GM19043 (cell line): ENCODE measurements around the gene TAB3.
"Not testable (repeated sequence)": the region's sequence is repeated elsewhere in the genome, so short reads cannot be mapped to it uniquely, and the experiment has no call there.

Experiments used
- ATAC-seq: cut with Tn5 transposase; IDR thresholded peaks from one replicate; pipeline ENCODE4 v1.9.1; 2021; ENCODE audit warnings: low read depth; ENCODE audit not compliant: unreplicated experiment

The TAB3 gene

DNA sequence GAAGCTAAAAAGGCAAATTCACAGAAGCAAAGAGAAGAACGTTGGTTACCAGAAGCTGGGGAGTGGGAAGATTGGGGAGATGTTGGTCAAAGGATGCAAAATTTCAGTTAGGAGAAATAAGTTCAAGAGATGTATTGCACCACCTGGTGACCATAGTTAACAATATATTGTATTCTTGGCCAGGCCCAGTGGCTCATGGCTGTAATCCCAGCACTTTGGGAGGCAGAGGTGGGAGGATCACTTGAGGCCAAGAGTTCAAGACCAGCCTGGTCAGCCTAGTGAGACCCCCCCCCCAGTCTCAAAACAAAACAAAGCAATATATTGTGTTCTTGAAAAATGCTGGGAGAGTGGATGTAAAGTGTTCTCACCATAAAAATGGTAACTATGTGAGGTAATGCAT lies 67.9 kb downstream of the TAB3 start:
- ATAC-seq, result no peak

DNA sequence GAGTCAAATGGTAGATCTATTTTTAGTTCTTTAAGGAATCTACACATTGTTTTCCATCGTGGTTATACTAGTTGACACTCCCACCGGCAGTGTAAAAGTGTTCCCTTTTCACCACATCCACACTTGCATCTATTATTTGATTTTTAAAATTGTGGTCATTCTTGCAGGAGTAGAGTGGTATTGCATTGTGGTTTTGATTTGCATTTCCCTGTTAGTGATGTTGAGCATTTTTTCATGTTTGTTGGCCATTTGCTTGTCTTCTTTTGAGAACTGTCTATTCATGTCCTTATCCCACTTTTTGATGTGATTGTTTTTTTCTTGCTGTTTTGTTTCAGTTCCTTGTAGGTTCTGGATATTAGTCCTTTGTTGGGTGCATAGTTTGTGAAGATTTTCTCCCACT lies 70.0 kb downstream of the TAB3 start:
- no peak for ATAC-seq

DNA sequence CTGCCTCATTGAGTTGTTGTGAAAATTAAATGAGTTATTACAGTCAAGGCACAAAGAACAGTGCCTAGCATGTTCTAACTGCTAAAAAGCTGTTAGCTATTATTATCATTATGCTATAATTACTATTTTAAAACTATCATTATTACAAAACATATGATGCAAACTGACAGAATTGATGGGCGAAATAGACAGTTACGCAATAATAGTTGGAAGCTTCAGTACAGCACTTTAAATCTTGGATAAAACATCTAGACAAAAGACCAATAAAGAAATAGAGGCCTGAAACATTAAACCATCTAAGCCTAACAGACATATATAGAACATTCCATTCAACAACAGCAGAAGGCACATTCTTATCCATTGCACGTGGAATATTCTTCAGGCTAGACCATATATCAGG lies 73.0 kb downstream of the TAB3 start:
- ATAC-seq, result no peak

DNA sequence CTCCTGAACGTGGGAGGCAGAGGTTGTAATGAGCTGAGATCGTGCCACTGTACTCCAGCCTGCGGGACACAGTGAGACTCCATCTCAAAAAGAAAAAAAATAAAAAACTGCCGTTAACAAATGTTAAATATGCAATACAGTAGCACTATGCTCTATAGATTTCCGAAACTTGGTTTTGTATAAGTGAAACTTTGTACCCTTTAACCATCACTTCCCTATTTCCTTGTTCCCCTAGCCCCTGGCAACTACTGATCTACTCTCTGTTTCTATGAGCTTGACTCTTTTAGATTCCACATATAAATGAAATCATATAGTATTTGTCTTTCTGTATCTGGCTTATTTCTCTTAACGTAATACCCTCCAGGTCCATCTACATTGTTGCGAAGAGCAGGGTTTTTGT lies 74.1 kb downstream of the TAB3 start:
- no peak for ATAC-seq

DNA sequence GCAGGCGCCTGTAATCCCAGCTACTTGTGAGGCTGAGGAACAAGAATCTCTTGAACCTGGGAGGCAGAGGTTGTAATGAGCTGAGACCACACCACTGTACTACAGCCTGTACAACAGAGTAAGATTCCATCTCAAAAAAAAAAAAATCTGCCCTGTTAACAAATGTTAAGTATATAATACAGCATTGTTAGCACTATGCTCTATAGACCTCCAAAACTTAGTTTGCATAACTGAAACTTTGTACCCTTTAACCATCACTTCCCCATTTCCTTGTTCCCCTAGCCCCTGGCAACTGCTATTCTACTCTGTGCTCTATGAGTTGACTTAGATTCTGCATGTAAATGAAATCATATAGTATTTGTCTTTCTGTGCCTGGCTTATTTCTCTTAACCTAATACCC lies 76.7 kb downstream of the TAB3 start:
- ATAC-seq, result peak; percentile 99

DNA sequence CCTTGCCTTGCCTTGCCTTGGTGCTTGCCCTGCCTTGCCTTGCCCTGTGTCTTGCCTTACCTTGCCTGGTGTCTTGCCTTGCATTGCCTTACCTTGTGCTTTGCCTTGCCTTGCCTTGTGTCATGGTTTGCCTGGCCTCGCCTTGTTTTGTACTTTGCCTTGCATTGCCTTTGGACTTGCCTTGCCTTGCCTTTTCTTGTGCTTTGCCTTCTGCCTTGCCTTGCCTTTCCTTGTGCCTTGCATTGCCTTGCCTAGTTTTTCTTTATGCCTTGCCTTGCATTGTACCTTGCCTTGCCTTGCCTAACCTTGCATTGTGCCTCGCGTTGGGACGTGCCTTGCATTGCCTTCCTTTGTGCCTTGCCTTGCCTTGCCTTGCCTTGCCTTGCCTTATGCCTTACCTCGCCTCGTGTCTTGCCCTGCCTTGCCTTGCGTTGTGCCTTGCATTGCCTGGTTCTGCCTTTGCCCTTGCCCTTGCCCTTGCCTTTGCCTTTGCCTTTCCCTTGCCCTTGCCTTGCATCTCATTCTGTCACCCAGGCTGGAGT lies 82.8 kb downstream of the TAB3 start:
- ATAC-seq, result no peak

DNA sequence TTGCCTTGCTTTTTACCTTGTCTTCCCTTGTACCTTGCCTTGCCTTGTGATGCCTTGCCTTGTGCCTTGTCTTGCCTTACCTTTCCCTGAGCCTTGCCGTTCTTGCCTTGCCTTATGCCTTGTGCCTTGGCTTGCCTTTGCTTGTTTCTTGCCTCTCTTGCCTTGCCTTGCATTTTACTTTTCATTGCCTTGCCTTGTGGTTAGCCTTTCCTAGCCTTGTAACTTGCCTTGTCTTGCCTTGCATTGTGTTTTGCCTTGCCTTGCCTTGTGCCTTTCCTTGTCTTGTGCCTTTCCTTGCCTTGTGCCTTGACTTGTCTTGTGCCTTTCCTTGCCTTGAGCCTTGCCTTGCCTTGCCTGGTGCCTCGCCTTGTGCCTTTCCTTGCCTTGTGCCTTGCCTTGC lies 84.6 kb downstream of the TAB3 start:
- ATAC-seq, result no peak

DNA sequence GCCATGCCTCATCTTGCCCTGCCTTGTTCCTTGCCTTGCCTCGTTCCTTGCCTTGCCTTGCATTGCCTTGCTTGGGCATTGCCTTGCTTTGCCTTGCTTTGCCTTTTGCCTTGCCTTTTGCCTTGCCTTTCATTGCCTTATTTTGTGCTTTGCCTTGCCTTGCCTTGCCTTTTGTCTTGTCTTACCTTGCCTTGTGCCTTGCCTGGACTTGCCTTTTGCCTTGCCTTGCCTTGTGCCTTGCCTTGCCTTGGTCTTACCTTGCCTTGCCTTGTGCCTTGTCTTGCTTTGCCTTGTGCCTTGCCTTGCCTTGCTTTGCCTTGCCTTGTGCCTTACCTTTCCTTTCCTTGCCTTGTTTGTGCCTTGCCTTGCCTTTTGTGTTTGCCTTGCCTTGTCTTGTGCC lies 88.2 kb downstream of the TAB3 start:
- ATAC-seq, result no peak

DNA sequence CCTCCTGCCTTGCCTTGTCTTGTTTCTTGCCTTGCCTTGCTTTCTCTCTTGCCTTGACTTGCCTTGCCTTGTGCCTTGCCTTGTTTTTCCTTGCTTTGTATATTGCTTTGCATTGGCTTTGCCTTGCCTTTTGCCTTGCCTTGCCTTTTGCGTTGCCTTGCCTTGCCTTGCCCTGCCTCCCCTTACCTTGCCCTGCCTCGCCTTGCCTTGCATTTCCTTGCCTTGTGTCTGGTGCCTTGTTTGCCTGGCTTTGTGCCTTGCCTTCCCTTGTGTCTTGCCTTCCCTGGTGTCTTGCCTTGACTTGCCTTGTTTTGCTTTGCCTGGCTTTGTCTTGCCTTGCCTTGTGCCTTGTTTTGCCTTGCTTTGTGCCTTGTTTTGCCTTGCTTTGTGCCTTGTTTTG lies 89.7 kb downstream of the TAB3 start:
- ATAC-seq, result no peak

GRCh38 chrX:30798810-30799209 lies 90.2 kb downstream of the TAB3 start:
- no peak for ATAC-seq

- ATAC-seq, result not testable (repeated sequence)
Measured at GRCh38 chrX:30797301-30797700, 91.8 kb downstream of the TAB3 start.

GRCh38 chrX:30795981-30796958 lies 92.8 kb downstream of the TAB3 start:
- ATAC-seq, result no peak

DNA sequence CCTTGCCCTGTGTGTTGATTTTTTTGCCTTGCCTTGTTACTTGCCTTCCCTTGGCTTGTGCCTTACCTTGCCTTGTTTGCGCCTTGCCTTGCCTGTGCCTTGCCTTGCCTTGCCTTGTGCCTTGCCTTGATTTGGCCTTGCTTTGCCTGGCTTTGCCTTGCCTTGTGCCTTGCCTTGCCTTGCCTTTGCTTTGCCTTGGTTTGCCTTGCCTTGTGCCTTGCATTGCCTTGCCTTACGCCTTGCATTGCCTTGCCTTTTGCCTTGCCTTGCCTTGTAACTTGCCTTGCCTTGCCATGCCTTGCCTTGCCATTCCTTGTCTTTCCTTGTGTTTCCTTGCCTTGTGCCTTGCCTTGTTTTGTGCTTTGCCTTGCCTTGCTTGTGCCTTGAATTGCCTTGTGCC lies 94.6 kb downstream of the TAB3 start:
- no peak for ATAC-seq

GRCh38 chrX:30793767-30794103 lies 95.3 kb downstream of the TAB3 start:
- no peak for ATAC-seq

- ATAC-seq, result no peak
Measured at GRCh38 chrX:30793075-30793766, 95.8 kb downstream of the TAB3 start.

- no peak for ATAC-seq
Measured at GRCh38 chrX:30791296-30792278, 97.5 kb downstream of the TAB3 start.

DNA sequence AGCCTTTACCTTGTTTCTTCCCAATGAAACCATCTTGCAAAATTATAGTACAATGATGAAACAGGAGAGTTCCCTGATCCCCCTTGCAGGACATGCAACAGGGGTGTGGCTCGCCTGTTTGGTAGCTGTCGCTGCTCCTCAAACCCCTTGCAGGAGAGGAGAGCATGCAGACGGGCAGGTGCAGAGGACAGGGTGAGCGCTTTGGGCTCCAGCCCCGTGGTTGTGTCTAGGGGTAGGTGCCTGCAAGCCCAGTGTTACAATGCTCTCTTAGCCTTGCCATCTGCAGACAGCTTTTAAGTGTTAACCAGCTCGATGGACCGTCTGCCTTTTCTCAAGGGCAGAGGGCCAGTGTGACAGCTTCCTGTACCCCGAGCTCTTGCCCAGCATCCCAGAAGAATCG lies 102.0 kb downstream of the TAB3 start:
- no peak for ATAC-seq

DNA sequence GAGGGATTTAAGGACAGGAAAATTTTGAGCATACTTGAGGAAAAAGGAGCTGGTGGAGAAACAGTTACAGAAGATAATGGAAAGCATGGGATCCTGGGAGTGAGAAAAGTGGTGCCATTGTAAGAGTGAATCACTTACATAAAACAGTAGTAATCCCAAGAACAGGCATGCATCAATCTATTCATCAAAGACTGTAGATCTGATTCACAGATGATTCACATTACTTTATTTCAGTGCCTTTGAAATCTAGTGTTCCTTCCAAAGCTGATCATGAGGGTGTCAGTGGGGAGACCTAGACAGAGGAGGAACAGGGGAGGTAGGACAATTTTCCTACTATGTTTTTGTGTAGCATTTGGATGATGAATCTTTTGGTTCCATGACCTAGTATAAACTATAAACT lies 102.7 kb downstream of the TAB3 start:
- no peak for ATAC-seq

DNA sequence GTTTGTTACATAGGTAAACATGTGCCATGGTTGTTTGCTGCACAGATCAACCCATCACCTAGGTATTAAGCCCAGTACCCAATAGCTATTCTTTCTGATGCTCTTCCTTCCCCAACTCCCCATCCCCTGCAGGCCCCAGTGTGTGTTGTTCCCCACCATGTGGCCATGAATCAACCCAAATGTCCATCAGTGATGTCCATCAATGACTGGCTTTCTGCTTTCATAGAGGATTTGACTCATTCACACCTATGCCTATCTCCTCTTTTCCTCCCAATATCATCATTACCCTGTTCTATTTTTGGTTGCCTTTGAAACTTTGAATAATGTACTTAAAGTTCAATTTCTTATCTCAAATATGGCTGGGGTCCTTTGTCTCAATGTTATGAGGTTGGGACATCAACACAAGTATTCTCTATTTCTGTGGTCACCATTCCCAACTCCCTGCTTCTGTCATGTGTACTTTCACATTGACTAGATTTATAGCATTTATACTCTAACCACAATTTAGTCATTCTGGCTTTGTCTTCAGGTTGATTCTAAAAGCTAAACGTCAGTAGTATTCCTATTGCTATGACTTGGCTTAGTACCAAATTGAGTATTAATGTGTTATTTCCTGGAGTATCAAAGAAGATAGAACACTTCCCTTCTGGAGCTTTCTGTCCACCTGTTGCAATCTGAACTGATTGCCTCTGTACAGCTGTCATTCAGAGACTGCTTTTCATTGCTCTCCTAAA lies 107.2 kb downstream of the TAB3 start:
- ATAC-seq, result no peak

DNA sequence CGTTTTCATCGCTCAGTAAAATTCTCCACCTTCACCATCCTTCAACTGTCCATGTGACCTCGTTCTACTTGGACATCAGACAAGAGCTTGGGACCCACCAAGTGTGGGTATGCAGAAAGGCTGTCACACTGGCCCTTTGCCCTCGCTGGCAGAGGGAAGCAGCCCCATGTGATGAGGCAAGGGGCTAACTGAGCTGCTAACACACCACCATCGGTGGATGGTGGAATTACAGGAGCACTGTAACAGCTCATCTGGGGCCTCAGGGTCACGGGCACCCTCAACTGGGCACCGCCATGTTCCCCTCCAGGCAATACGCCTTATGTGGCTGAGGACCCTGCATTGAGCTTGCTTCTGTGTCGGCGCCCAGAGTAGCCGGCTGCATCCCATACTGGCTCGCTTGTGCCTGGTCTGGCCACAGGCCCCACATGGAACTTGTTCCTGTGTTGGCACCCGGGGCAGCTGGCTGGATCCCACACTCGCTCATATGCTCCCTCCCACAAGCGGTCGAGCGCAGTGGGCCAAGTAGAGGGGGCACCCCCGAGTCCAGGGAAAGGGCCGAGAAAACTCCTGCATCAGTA lies 109.5 kb downstream of the TAB3 start:
- no peak for ATAC-seq
